ENCODE results near the gene ARHGAP42. TPM values are rescaled to one million over a fixed set of nuclear protein-coding genes. Genes with fewer than 3 reads are reported as not detected.

ARHGAP42 gene
- total RNA-seq, 3 donors from 2014 or later: 14.6 to 26.7 (median 26.2) TPM

DNA sequence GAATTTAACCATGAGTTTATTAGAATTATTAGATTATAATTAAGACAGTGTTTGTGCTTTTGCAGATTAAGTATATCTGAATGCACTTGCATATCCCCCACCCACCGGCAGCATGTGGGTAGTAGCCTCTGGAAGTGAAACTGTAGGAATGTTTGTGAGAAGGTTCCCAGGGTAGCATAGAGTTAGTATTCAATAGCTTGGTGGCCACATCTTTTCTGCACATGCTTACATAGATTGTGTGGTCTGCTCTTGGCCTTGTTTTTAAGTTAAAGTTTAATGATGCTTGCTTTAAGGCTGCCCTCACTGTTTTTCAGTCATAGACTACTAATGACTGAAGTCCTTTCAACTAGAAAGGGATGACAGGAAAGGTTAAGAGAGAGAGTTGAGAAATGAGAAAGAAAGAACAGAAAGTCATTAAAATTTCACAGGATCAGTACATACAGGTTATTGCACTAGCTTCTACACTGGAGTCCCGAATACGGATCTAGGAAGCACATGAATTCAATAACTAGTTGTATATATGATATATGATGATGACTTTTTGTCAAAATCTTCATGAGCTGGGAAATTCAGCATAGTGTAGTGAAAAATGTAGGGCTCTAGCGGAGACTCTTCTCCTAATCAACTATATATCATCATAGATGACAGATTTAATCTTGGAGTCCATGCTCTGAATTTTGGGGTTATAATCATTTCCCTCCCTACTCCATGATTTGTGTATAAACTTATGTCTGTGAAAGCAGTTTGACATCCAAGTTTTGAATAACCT, 137.1 kb downstream of the ARHGAP42 start:
- Histone ChIP-seq H3K4me3 (no peak overlapping the region), H3K4me1 (no peaks in the 10 kb centered on the region), H3K27me3 (no peaks in the 10 kb centered on the region), H3K9me3 (no peaks in the 10 kb centered on the region), H3K27ac (peak overlapping the region in 1 of 2 donors; percentile 17), H3K36me3 (no peaks in the 10 kb centered on the region)
- intact Hi-C loops (cut with DNase I; ENCODE audit: low total_unique reads): no loop called here
- DNase-seq (ENCODE audit: low spot score in 2 of 2): no peak
- TF ChIP-seq POLR2AphosphoS5 (IDR thresholded peaks at IDR 0.05) (no peak), POLR2A (IDR thresholded peaks at IDR 0.05) (no peak)
- TF ChIP-seq, protein P1, sequence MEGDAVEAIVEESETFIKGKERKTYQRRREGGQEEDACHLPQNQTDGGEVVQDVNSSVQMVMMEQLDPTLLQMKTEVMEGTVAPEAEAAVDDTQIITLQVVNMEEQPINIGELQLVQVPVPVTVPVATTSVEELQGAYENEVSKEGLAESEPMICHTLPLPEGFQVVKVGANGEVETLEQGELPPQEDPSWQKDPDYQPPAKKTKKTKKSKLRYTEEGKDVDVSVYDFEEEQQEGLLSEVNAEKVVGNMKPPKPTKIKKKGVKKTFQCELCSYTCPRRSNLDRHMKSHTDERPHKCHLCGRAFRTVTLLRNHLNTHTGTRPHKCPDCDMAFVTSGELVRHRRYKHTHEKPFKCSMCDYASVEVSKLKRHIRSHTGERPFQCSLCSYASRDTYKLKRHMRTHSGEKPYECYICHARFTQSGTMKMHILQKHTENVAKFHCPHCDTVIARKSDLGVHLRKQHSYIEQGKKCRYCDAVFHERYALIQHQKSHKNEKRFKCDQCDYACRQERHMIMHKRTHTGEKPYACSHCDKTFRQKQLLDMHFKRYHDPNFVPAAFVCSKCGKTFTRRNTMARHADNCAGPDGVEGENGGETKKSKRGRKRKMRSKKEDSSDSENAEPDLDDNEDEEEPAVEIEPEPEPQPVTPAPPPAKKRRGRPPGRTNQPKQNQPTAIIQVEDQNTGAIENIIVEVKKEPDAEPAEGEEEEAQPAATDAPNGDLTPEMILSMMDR (IDR thresholded peaks at IDR 0.05): no peak

DNA sequence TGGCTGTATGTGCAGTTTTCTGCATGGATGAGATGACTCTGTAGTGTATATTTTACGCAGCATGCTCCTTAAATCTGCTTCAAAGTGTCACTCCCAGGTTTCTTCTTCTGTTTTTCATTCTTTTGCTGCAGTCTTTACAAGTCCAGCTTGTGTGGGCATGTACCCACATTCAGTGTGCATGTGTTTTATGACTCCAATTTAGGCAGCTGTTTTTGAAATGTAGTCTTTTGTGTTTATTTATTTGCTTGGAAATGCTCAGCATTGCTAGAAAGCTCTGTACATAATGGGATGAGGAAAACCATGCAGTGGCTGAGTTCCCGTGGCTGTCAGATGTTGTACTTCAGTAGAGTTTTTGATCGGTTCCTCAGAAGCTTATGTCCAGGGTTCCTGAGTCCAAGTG, 138.5 kb downstream of the ARHGAP42 start:
- H3K27me3 ChIP-seq: no peaks in the 10 kb centered on the region
- no peak overlapping the region for H3K4me3 ChIP-seq
- H3K9me3 ChIP-seq: no peaks in the 10 kb centered on the region
- TF ChIP-seq POLR2A (IDR thresholded peaks at IDR 0.05) (no peak), POLR2AphosphoS5 (IDR thresholded peaks at IDR 0.05) (no peak)
- TF ChIP-seq, protein P1 (IDR thresholded peaks at IDR 0.05): no peak
- H3K4me1 ChIP-seq: no peaks in the 10 kb centered on the region
- intact Hi-C loops (cut with DNase I; ENCODE audit: low total_unique reads): no loop called here
- H3K36me3 ChIP-seq: no peaks in the 10 kb centered on the region
- no peak for DNase-seq (ENCODE audit: low spot score in 2 of 2)
- no peak overlapping the region for H3K27ac ChIP-seq

DNA sequence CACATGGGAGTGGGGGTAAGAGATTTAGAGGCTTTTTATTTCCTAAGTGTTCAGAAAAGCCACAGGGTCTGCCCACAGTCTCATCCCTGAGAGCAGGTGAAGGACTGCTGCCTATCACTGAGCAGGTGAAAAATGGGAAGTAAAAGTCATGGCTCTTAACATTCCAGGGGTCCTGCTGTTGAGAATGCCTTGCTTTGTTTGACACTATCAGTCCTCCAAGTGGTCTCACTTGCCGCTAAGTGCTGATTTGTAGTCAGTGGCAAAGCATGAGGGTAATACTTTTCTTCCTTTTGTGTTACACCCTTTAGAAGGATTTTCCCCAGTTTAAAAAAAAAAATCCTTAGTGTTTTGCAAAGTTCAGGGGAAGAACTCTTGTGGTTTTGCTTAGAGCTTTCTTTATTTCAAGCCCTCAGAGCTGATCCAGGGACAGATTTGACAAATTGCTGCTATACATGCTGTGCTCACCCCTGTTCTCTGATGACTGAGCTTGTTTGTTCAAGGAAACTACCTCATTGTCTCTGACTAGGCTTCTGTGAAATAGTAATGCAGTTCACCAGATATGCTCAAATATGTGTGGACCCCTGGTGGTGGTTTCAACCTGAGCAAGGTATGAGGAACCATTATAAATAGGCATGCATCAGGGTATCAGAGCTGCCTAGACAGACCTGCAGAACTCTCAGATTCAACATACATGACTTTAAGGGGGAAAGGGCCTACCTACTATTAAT, 141.0 kb downstream of the ARHGAP42 start:
- Histone ChIP-seq H3K4me3 (no peak overlapping the region), H3K36me3 (no peaks in the 10 kb centered on the region), H3K4me1 (peaks cover 0 to 3% of the 10 kb centered on the region in 2 donors), H3K27ac (no peak overlapping the region), H3K9me3 (no peaks in the 10 kb centered on the region), H3K27me3 (no peaks in the 10 kb centered on the region)
- TF ChIP-seq POLR2A (IDR thresholded peaks at IDR 0.05): no peak
- TF ChIP-seq, protein P1 (IDR thresholded peaks at IDR 0.05): no peak
- TF ChIP-seq POLR2AphosphoS5 (IDR thresholded peaks at IDR 0.05): no peak
- no peak for DNase-seq (ENCODE audit: low spot score in 2 of 2)
- intact Hi-C loops (cut with DNase I; ENCODE audit: low total_unique reads): loop anchor here (2.0 kb wide), 1 partner anchor 25 kb away; no protein-coding TSS in a partner anchor

GRCh38 chr11:100830274-100830673, 143.2 kb downstream of the ARHGAP42 start:
- H3K27me3 ChIP-seq: no peaks in the 10 kb centered on the region
- no peak overlapping the region for H3K4me3 ChIP-seq
- DNase-seq (ENCODE audit: low spot score in 2 of 2): no peak
- intact Hi-C loops (cut with DNase I; ENCODE audit: low total_unique reads): no loop called here
- H3K36me3 ChIP-seq: no peaks in the 10 kb centered on the region
- peaks cover 0 to 3% of the 10 kb centered on the region in 2 donors for H3K4me1 ChIP-seq
- no peaks in the 10 kb centered on the region for H3K9me3 ChIP-seq
- TF ChIP-seq, protein P1 (IDR thresholded peaks at IDR 0.05): no peak
- TF ChIP-seq POLR2A (IDR thresholded peaks at IDR 0.05): no peak
- TF ChIP-seq POLR2AphosphoS5 (IDR thresholded peaks at IDR 0.05): no peak
- no peak overlapping the region for H3K27ac ChIP-seq
